Motor neuron (in vitro differentiated cells): Measurements from ENCODE around the gene SUN2. TPM values are rescaled to one million over a fixed set of nuclear protein-coding genes. Genes with fewer than 3 reads are reported as not detected.
"Not testable (repeated sequence)": the region's sequence is repeated elsewhere in the genome, so short reads cannot be mapped to it uniquely, and the experiment has no call there.

Experiments
- ATAC-seq, 8 experiments: fragments of 200-7000 bp; cut with Tn5 transposase; replicated peaks in 6 of 8; 2 replicates each; pipeline ENCODE4 v1.8.0; 2021; ENCODE audit warnings: mild to moderate bottlenecking in 8 of 8, moderate library complexity in 8 of 8
- H3K27ac ChIP-seq, 2 donors: fragments of 250-450 bp; sonication (Bioruptor Pico); 2 replicates each; pipeline ENCODE4 v1.9.0; 2021; ENCODE audit warnings: antibody characterized with exemption in 2 of 2, mild to moderate bottlenecking in 2 of 2, moderate library complexity in 1 of 2
- H3K4me1 ChIP-seq, 2 donors: fragments of 250-450 bp; sonication (Bioruptor Pico); replicated peaks in 1 of 2; 2 replicates each; pipeline ENCODE4 v1.6.1; 2021; ENCODE audit warnings: antibody characterized with exemption in 2 of 2, mild to moderate bottlenecking in 2 of 2, moderate library complexity in 1 of 2
- H3K4me3 ChIP-seq, 5 donors: fragments of 250-450 bp; sonication (Bioruptor Pico); 2 replicates each; pipeline ENCODE4 v1.9.0; 2021; ENCODE audit warnings: antibody characterized with exemption in 5 of 5, mild to moderate bottlenecking in 5 of 5, moderate library complexity in 4 of 5
- WGBS, 10 experiments: fragments of 450-650 bp; shearing (Covaris generic); methylation state at CpG; one replicate each; pipeline ENCODE4 v1.0.0; 2022; 5-methylcytosine and 5-hydroxymethylcytosine counted together
- in situ Hi-C, 9 experiments: fragments of 400-800 bp; cut with MboI; loops; one replicate each; pipeline ENCODE4 v1.15.0; 2021; ENCODE audit warnings: low sequenced_read_pairs in 9 of 9, low pct_unique_long_range_greater_than_20kb in 2 of 9; ENCODE audit not compliant: unreplicated experiment in 9 of 9
- total RNA-seq, 8 experiments: library from RNA; unstranded; fragments of 300-600 nt; gene quantifications; 2 replicates each; pipeline versions ENCODE4 v1.2.3 to v1.2.4, GENCODE V29; 2022

Gene SUN2
- total RNA-seq: 10 to 100 TPM; 29.8 to 49.9 (median 38.0) TPM

- ATAC-seq: peak; percentile 76 to 93 (median 90)
- peak within 1 kb of the TSS; percentile 60 to 99 (median 74) for H3K4me3 ChIP-seq
- peaks cover 16 to 21% of the 10 kb centered on the region in 2 donors for H3K4me1 ChIP-seq
- no CpG with 5 or more reads among the region's 68 CpGs for WGBS, 10 experiments
- H3K27ac ChIP-seq: peak within 1 kb of the TSS; percentile 77 to 89
- in situ Hi-C loops: loop anchor here in 1 of 9 experiments (25.0 kb wide), 1 partner anchor 256 kb away; the partner anchor contains the start of genes APOBEC3C and APOBEC3D
These were observed at the start of gene SUN2 for GRCh38 chr22:38755911-38756532. Gene SUN2 (minus strand): TSS chr22:38755998. CDS start chr22:38752628, 3,370 bp downstream.

GRCh38 chr22:38805041-38805593 is 49.3 kb upstream of the SUN2 start:
- H3K4me1 ChIP-seq, H3K27ac ChIP-seq, ATAC-seq, H3K4me3 ChIP-seq, in situ Hi-C loops: not testable (repeated sequence)
- 45 to 100% (median 63%) methylated on average over 1 to 8 of the region's 8 CpGs for WGBS, 10 experiments

- in situ Hi-C loops: no loop called here
- Histone ChIP-seq H3K4me3 (no peak overlapping the region), H3K4me1 (no peaks in the 10 kb centered on the region), H3K27ac (no peak overlapping the region)
- WGBS, 10 experiments: 0 to 17% methylated on average over 1 to 2 of the region's 10 CpGs; no CpG with 5 or more reads in 8 of the 10 experiments
- ATAC-seq: peak in 6 of 8 experiments; percentile 17 to 98 (median 54)
These were observed 46.9 kb upstream of the SUN2 start for GRCh38 chr22:38802671-38803121.

GRCh38 chr22:38799265-38800002 is 43.6 kb upstream of the SUN2 start:
- 0 to 93% (median 56%) methylated on average over 2 to 6 of the region's 6 CpGs; no CpG with 5 or more reads in 3 of the 10 experiments for WGBS, 10 experiments

GRCh38 chr22:38798496-38798895 is 42.7 kb upstream of the SUN2 start:
- in situ Hi-C loops: no loop called here
- 40 to 90% (median 68%) methylated on average over 1 to 3 of the region's 5 CpGs; no CpG with 5 or more reads in 2 of the 10 experiments for WGBS, 10 experiments

More at GRCh38 chr22:38799265-38800002, 43.6 kb upstream of the SUN2 start:
- in situ Hi-C loops: no loop called here
- ATAC-seq: peak in 6 of 8 experiments; percentile 11 to 80 (median 43)
- Histone ChIP-seq H3K4me1 (peaks cover under 1 to 2% of the 10 kb centered on the region in 2 donors), H3K27ac (no peak overlapping the region), H3K4me3 (no peak overlapping the region)

GRCh38 chr22:38796262-38796957 is 40.6 kb upstream of the SUN2 start:
- in situ Hi-C loops: no loop called here
- no peak for ATAC-seq
- WGBS, 10 experiments: 32 to 92% (median 60%) methylated on average over 1 to 9 of the region's 12 CpGs; no CpG with 5 or more reads in 1 of the 10 experiments
- Histone ChIP-seq H3K4me1 (peaks cover 10 to 11% of the 10 kb centered on the region in 2 donors), H3K4me3 (no peak overlapping the region), H3K27ac (no peak overlapping the region)

More at GRCh38 chr22:38798496-38798895, 42.7 kb upstream of the SUN2 start:
- H3K27ac ChIP-seq: no peak overlapping the region
- no peak for ATAC-seq
- no peak overlapping the region for H3K4me3 ChIP-seq
- peaks cover 3 to 4% of the 10 kb centered on the region in 2 donors for H3K4me1 ChIP-seq

GRCh38 chr22:38795569-38795968 is 39.8 kb upstream of the SUN2 start:
- ATAC-seq: no peak
- in situ Hi-C loops: no loop called here
- Histone ChIP-seq H3K4me3 (no peak overlapping the region), H3K27ac (no peak overlapping the region), H3K4me1 (peaks cover 10 to 11% of the 10 kb centered on the region in 2 donors)
- WGBS, 10 experiments: 0 to 50% (median 40%) methylated on average over 1 to 3 of the region's 4 CpGs; no CpG with 5 or more reads in 2 of the 10 experiments

GRCh38 chr22:38793721-38794466 is 38.1 kb upstream of the SUN2 start, which contains the start of gene DNAL4:
Gene DNAL4 (minus strand): TSS chr22:38794143. CDS start chr22:38782731, 11,412 bp downstream.
- Histone ChIP-seq H3K4me1 (peaks cover 10 to 11% of the 10 kb centered on the region in 2 donors), H3K4me3 (peak within 1 kb of the TSS; percentile 59 to 95 (median 72)), H3K27ac (peak within 1 kb of the TSS in 1 of 2 donors; percentile 60)
- in situ Hi-C loops: no loop called here
- 0% methylated on average over 1 to 8 of the region's 47 CpGs; no CpG with 5 or more reads in 3 of the 10 experiments for WGBS, 10 experiments
- ATAC-seq: peak; percentile 96 to 99 (median 98)

- Histone ChIP-seq H3K4me1 (peaks cover 10 to 11% of the 10 kb centered on the region in 2 donors), H3K4me3 (peak overlapping the region; percentile 59 to 95 (median 72)), H3K27ac (peak overlapping the region in 1 of 2 donors; percentile 60)
- in situ Hi-C loops: no loop called here
- WGBS, 10 experiments: 7 to 51% (median 32%) methylated on average over 1 to 7 of the region's 9 CpGs; no CpG with 5 or more reads in 1 of the 10 experiments
- no peak for ATAC-seq
These were observed 37.5 kb upstream of the SUN2 start for GRCh38 chr22:38793317-38793716.

GRCh38 chr22:38792833-38793232 is 37.0 kb upstream of the SUN2 start:
- H3K27ac ChIP-seq: no peak overlapping the region
- 30 to 100% (median 68%) methylated on average over 1 to 4 of the region's 4 CpGs; no CpG with 5 or more reads in 2 of the 10 experiments for WGBS, 10 experiments
- peak overlapping the region; percentile 59 to 95 (median 72) for H3K4me3 ChIP-seq

GRCh38 chr22:38789606-38790005 is 33.8 kb upstream of the SUN2 start:
- in situ Hi-C loops: no loop called here
- H3K4me3 ChIP-seq: no peak overlapping the region
- 86 to 100% (median 98%) methylated on average over 1 to 4 of the region's 4 CpGs; no CpG with 5 or more reads in 2 of the 10 experiments for WGBS, 10 experiments
- H3K27ac ChIP-seq: no peak overlapping the region
- ATAC-seq: no peak
- H3K4me1 ChIP-seq: peaks cover 10% of the 10 kb centered on the region in 2 donors

More at GRCh38 chr22:38792833-38793232, 37.0 kb upstream of the SUN2 start:
- peaks cover 10 to 11% of the 10 kb centered on the region in 2 donors for H3K4me1 ChIP-seq
- in situ Hi-C loops: no loop called here
- no peak for ATAC-seq
